Hematopoietic multipotent progenitor cell treated with erythropoietin and hydrocortisone succinate and interleukin-3 and kit ligand, for 8 days (in vitro differentiated cells): Measurements from ENCODE around the gene LYPD3.

ENCODE experiments used
- DNase-seq: peaks from one replicate; pipeline ENCODE4 v3.0.0-alpha.2; 2015

Gene LYPD3

GRCh38 chr19:43483281-43483680 lies 17.9 kb upstream of the LYPD3 start:
- DNase-seq: no peak

- no peak for DNase-seq
These were observed 16.8 kb upstream of the LYPD3 start for GRCh38 chr19:43482193-43482592.

GRCh38 chr19:43481701-43482100 lies 16.3 kb upstream of the LYPD3 start:
- no peak for DNase-seq

GRCh38 chr19:43480574-43480973 lies 15.2 kb upstream of the LYPD3 start:
- no peak for DNase-seq

GRCh38 chr19:43479961-43480561 lies 14.7 kb upstream of the LYPD3 start:
- no peak for DNase-seq

- no peak for DNase-seq
These were observed 13.8 kb upstream of the LYPD3 start for GRCh38 chr19:43479226-43479625.

- no peak for DNase-seq
These were observed 12.9 kb upstream of the LYPD3 start for GRCh38 chr19:43478323-43478722.

- no peak for DNase-seq
These were observed 11.2 kb upstream of the LYPD3 start for GRCh38 chr19:43476606-43477005.

GRCh38 chr19:43474986-43475705 lies 9.7 kb upstream of the LYPD3 start:
- DNase-seq: peak; percentile 90

- no peak for DNase-seq
These were observed 9.1 kb upstream of the LYPD3 start for GRCh38 chr19:43474487-43474886.

GRCh38 chr19:43471091-43471490 lies 5.7 kb upstream of the LYPD3 start:
- no peak for DNase-seq

- no peak for DNase-seq
These were observed 4.9 kb upstream of the LYPD3 start for GRCh38 chr19:43470288-43470687.

GRCh38 chr19:43469160-43469480 lies 3.7 kb upstream of the LYPD3 start:
- no peak for DNase-seq

- no peak for DNase-seq
These were observed 3.1 kb upstream of the LYPD3 start for GRCh38 chr19:43468354-43469159.

- DNase-seq: peak; percentile 23
These were observed 2.3 kb upstream of the LYPD3 start for GRCh38 chr19:43467730-43468129.

- DNase-seq: no peak
These were observed 1.9 kb upstream of the LYPD3 start for GRCh38 chr19:43467276-43467675.

GRCh38 chr19:43466793-43467192 lies 1.4 kb upstream of the LYPD3 start:
- DNase-seq: no peak

GRCh38 chr19:43464134-43464775 lies 1.2 kb downstream of the LYPD3 start:
- DNase-seq: no peak

- DNase-seq: peak; percentile 93
These were observed 1.9 kb downstream of the LYPD3 start for GRCh38 chr19:43463381-43464133.

- DNase-seq: no peak
These were observed 2.5 kb downstream of the LYPD3 start for GRCh38 chr19:43462785-43463380.

- DNase-seq: no peak
These were observed 3.0 kb downstream of the LYPD3 start for GRCh38 chr19:43462383-43462782.

- no peak for DNase-seq
These were observed 4.1 kb downstream of the LYPD3 start for GRCh38 chr19:43461303-43461702.
